WTC11 (cell line): ENCODE data around the gene KLC3. TPM values are rescaled to one million over a fixed set of nuclear protein-coding genes. Genes with fewer than 3 reads are reported as not detected.

Experiments used
- ATAC-seq: fragments of 200-7000 bp; cut with Tn5 transposase; 2 replicates; pipeline ENCODE4 v1.10.0; 2021; ENCODE audit warnings: mild to moderate bottlenecking, moderate library complexity
- CTCF ChIA-PET: fragments of 300-600 bp; sonication (Branson Sonifier 250); formaldehyde crosslinking; loops from one replicate; lab custom pipeline; 2021; ENCODE audit warnings: antibody characterized with exemption; lab: Charles Lee
- POLR2A ChIA-PET: fragments of 350-600 bp; sonication (Branson Sonifier 250); formaldehyde crosslinking; loops from one replicate; lab custom pipeline; 2021; ENCODE audit warnings: antibody characterized with exemption; lab: Charles Lee
- DNase-seq: peaks from one replicate; pipeline ENCODE4 v3.0.0; 2021; ENCODE audit warnings: low spot score
- H3K27ac Mint-ChIP-seq: 2 replicates; pipeline ENCODE4 v1.8.0; 2021; ENCODE audit warnings: mixed read lengths
- H3K27me3 Mint-ChIP-seq: 2 replicates; pipeline ENCODE4 v1.8.0; 2021; ENCODE audit warnings: low read depth, mild to moderate bottlenecking, moderate library complexity, mixed read lengths
- H3K36me3 Mint-ChIP-seq: 2 replicates; pipeline ENCODE4 v1.8.0; 2021; ENCODE audit warnings: mixed read lengths
- H3K4me1 Mint-ChIP-seq: 2 replicates; pipeline ENCODE4 v1.8.0; 2022; ENCODE audit warnings: mixed read lengths
- H3K4me3 Mint-ChIP-seq: 2 replicates; pipeline ENCODE4 v1.8.0; 2021; ENCODE audit warnings: mild to moderate bottlenecking, moderate library complexity, mixed read lengths
- H3K9me3 Mint-ChIP-seq: 2 replicates; pipeline ENCODE4 v1.8.0; 2021; ENCODE audit warnings: mixed read lengths
- AFF4 ChIP-seq: sonication (generic); formaldehyde crosslinking; IDR thresholded peaks from 2 replicates; pipeline ENCODE4 v1.8.1; 2023; ENCODE audit warnings: mild to moderate bottlenecking, missing genetic modification reagents, borderline replicate concordance
- ATF1 ChIP-seq: sonication (generic); formaldehyde crosslinking; IDR thresholded peaks from 2 replicates; pipeline ENCODE4 v1.8.1; 2023; ENCODE audit warnings: mild to moderate bottlenecking, moderate library complexity, missing genetic modification reagents
- ATF2 ChIP-seq: sonication (generic); formaldehyde crosslinking; IDR thresholded peaks from 2 replicates; pipeline ENCODE4 v1.8.1; 2022; ENCODE audit warnings: low read depth, missing genetic modification reagents, borderline replicate concordance
- CREB1 ChIP-seq: sonication (generic); formaldehyde crosslinking; IDR thresholded peaks from 2 replicates; pipeline ENCODE4 v1.8.0; 2023; ENCODE audit warnings: mild to moderate bottlenecking, missing genetic modification reagents
- E2F4 ChIP-seq: sonication (generic); formaldehyde crosslinking; IDR thresholded peaks from 2 replicates; pipeline ENCODE4 v1.8.1; 2022; ENCODE audit warnings: low read depth, mild to moderate bottlenecking, moderate library complexity, missing genetic modification reagents, borderline replicate concordance
- HMGA2 ChIP-seq: fragments of 250-450 bp; sonication (Bioruptor Pico); IDR thresholded peaks from 2 replicates; pipeline ENCODE4 v1.4.0; 2021; ENCODE audit warnings: mild to moderate bottlenecking, moderate library complexity
- NFE2L1 ChIP-seq: sonication (generic); formaldehyde crosslinking; IDR thresholded peaks from 2 replicates; pipeline ENCODE4 v1.8.1; 2023; ENCODE audit warnings: missing genetic modification reagents
- NFYB ChIP-seq: sonication (generic); formaldehyde crosslinking; conservative IDR thresholded peaks from 2 replicates; pipeline ENCODE4 v1.8.0; 2022; ENCODE audit warnings: low read depth, missing genetic modification reagents
- NR2C2 ChIP-seq: sonication (generic); formaldehyde crosslinking; IDR thresholded peaks from 2 replicates; pipeline ENCODE4 v1.8.0; 2022; ENCODE audit warnings: mild to moderate bottlenecking, missing genetic modification reagents
- SMAD4 ChIP-seq: sonication (generic); formaldehyde crosslinking; IDR thresholded peaks from 2 replicates; pipeline ENCODE4 v1.8.0; 2022; ENCODE audit warnings: mild to moderate bottlenecking, missing genetic modification reagents
- USF1 ChIP-seq: sonication (generic); formaldehyde crosslinking; IDR thresholded peaks from 2 replicates; pipeline ENCODE4 v1.8.0; 2022; ENCODE audit warnings: mild to moderate bottlenecking, missing genetic modification reagents
- ZNF121 ChIP-seq: sonication (generic); formaldehyde crosslinking; IDR thresholded peaks from 2 replicates; pipeline ENCODE4 v1.8.0; 2023; ENCODE audit warnings: missing genetic modification reagents
- ZNF423 ChIP-seq: fragments of 250-450 bp; sonication (Bioruptor Pico); IDR thresholded peaks from 2 replicates; pipeline ENCODE4 v2.1.2; 2022; ENCODE audit warnings: mild to moderate bottlenecking, moderate library complexity
- total RNA-seq: library from RNA; stranded (reverse); gene quantifications from 3 replicates; pipeline ENCODE4 v1.2.3, GENCODE V29; 2021
- TF ChIP-seq, protein P1 (sequence below): fragments of 250-450 bp; sonication (Bioruptor Pico); IDR thresholded peaks from 2 replicates; pipeline ENCODE4 v1.9.0; 2021; ENCODE audit warnings: mild to moderate bottlenecking, borderline replicate concordance
- TF ChIP-seq, protein P2 (sequence below): fragments of 250-450 bp; sonication (Bioruptor Pico); IDR thresholded peaks from 2 replicates; pipeline ENCODE4 v1.8.0; 2021; ENCODE audit warnings: mild to moderate bottlenecking

The KLC3 gene
- total RNA-seq, 1 experiment from 2014 or later = 5.2 TPM

- TF ChIP-seq E2F4 (CRISPR knock-in tag) = no peak
- TF ChIP-seq SMAD4 = no peak
- TF ChIP-seq AFF4 (CRISPR knock-in tag) = no peak
- TF ChIP-seq HMGA2 (CRISPR knock-in tag) = no peak
- TF ChIP-seq ATF1 (CRISPR knock-in tag) = no peak
- TF ChIP-seq, protein P1, sequence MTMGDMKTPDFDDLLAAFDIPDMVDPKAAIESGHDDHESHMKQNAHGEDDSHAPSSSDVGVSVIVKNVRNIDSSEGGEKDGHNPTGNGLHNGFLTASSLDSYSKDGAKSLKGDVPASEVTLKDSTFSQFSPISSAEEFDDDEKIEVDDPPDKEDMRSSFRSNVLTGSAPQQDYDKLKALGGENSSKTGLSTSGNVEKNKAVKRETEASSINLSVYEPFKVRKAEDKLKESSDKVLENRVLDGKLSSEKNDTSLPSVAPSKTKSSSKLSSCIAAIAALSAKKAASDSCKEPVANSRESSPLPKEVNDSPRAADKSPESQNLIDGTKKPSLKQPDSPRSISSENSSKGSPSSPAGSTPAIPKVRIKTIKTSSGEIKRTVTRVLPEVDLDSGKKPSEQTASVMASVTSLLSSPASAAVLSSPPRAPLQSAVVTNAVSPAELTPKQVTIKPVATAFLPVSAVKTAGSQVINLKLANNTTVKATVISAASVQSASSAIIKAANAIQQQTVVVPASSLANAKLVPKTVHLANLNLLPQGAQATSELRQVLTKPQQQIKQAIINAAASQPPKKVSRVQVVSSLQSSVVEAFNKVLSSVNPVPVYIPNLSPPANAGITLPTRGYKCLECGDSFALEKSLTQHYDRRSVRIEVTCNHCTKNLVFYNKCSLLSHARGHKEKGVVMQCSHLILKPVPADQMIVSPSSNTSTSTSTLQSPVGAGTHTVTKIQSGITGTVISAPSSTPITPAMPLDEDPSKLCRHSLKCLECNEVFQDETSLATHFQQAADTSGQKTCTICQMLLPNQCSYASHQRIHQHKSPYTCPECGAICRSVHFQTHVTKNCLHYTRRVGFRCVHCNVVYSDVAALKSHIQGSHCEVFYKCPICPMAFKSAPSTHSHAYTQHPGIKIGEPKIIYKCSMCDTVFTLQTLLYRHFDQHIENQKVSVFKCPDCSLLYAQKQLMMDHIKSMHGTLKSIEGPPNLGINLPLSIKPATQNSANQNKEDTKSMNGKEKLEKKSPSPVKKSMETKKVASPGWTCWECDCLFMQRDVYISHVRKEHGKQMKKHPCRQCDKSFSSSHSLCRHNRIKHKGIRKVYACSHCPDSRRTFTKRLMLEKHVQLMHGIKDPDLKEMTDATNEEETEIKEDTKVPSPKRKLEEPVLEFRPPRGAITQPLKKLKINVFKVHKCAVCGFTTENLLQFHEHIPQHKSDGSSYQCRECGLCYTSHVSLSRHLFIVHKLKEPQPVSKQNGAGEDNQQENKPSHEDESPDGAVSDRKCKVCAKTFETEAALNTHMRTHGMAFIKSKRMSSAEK (CRISPR knock-in tag) = no peak
- TF ChIP-seq USF1 (CRISPR knock-in tag) = no peak
- TF ChIP-seq NR2C2 (CRISPR knock-in tag) = no peak
- TF ChIP-seq ZNF423 (CRISPR knock-in tag) = no peak
- TF ChIP-seq NFE2L1 (CRISPR knock-in tag) = no peak
- TF ChIP-seq, protein P2, sequence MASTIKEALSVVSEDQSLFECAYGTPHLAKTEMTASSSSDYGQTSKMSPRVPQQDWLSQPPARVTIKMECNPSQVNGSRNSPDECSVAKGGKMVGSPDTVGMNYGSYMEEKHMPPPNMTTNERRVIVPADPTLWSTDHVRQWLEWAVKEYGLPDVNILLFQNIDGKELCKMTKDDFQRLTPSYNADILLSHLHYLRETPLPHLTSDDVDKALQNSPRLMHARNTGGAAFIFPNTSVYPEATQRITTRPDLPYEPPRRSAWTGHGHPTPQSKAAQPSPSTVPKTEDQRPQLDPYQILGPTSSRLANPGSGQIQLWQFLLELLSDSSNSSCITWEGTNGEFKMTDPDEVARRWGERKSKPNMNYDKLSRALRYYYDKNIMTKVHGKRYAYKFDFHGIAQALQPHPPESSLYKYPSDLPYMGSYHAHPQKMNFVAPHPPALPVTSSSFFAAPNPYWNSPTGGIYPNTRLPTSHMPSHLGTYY (CRISPR knock-in tag) = no peak
- no peak for TF ChIP-seq CREB1 (CRISPR knock-in tag)
- no peak for TF ChIP-seq ATF2
- TF ChIP-seq, all 79 proteins: peak for 0
These were observed 35.5 kb upstream of the KLC3 start (continued) for GRCh38 chr19:45305007-45305406.

GRCh38 chr19:45305421-45305820 is 35.1 kb upstream of the KLC3 start:
- peaks cover 13% of the 10 kb centered on the region for H3K4me1 Mint-ChIP-seq
- POLR2A ChIA-PET = no interaction called here
- TF ChIP-seq NFYB (CRISPR knock-in tag) (0 out of 2 replicates have a peak, but pooled peaks have one; percentile 14), ZNF121 (CRISPR knock-in tag) (no peak), ZNF423 (CRISPR knock-in tag) (no peak)
- TF ChIP-seq, all 79 proteins: peak for 1
- CTCF ChIA-PET = interaction anchor here (0.5 kb wide), 1 partner anchor 51 kb away, joined by 5 read pairs; no protein-coding TSS in a partner anchor
- H3K27me3 Mint-ChIP-seq = peaks cover 57% of the 10 kb centered on the region
- peaks cover 8% of the 10 kb centered on the region for H3K9me3 Mint-ChIP-seq
- H3K4me3 Mint-ChIP-seq = no peak overlapping the region
- DNase-seq (no peak), ATAC-seq (no peak)
- H3K27ac Mint-ChIP-seq = no peak overlapping the region
- peaks cover 5% of the 10 kb centered on the region for H3K36me3 Mint-ChIP-seq
